Renal cortical epithelial cell (primary cell): ENCODE data around the gene TCF7L1. TPM values are rescaled to one million over a fixed set of nuclear protein-coding genes. Genes with fewer than 3 reads are reported as not detected.

ENCODE experiments used
- DNase-seq: peaks from one replicate; pipeline ENCODE4 v3.0.0-alpha.2; 2011; ENCODE audit warnings: low read depth
- total RNA-seq: library from RNA; depleted of rRNA; stranded (reverse); fragments of >200 nt; gene quantifications from 2 replicates; pipeline ENCODE4 v1.2.3, GENCODE V29; 2014

TCF7L1 gene
- total RNA-seq, 1 donor from 2014 or later = 1.4 TPM

DNA sequence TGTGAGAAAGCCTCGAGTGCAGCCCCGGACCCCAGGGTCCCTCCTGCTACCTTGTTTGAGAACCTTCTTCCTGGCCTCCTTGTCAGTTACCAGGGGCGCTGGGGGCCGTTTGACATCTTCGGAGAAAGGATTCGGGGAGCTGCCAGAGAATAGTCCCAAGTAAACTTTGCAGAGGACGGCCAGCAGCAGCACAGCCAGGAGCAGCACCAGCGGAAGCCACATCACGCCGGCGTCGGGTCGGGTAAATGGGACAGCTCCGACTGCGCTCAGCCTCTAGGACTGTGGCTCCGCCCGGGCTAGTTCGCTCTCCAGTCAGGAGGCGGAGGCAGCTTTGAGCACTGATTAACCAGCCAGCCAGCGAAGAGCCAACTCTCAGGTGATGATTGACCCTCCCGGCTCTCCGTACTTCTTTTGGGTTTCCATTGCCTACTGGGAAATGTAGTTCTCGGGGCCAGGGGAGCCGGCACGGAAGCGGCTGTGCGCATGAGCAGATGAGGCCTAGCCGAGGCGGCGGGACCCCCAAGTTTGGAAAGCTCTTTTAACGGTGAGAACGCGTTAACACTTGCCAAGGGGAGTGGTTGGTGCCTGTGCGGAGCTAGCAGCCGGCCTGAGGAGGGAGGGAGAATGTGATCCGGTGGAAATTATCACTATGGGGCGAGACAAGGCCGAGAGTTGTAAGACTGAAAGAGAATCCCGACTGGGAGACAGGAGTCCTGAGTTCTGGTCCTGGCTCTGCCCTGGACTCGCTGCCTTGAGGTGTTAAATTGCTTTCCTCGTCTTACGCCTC lies 221.3 kb downstream of the TCF7L1 start, which contains the start of the genes ELMOD3 and RETSAT:
TSS of gene ELMOD3 (plus strand) at position 484 of the 787 bp plus-strand sequence. CDS start 2,430 bp downstream, outside the sequence.
TSS of gene RETSAT (minus strand) at position 243 of the 787 bp plus-strand sequence. CDS start at position 222, 21 bp downstream.
- DNase-seq = peak; percentile 98

DNA sequence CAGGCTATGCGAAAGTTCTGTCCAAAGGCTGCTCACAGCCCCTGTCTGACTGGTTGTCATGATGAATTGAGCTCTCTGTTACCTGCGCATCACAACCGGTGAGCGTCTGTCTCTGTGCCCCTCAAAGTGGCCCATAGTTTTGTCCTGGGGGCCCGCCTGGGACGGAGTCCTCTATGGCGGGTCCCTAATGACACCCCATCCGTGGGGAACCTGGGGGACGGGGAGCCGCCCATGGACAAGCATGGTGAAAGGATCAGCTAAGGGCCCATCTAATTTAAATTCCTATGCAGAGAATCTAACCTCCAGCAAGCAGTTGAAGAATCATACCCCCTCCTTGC lies 221.8 kb downstream of the TCF7L1 start:
- DNase-seq = no peak

DNA sequence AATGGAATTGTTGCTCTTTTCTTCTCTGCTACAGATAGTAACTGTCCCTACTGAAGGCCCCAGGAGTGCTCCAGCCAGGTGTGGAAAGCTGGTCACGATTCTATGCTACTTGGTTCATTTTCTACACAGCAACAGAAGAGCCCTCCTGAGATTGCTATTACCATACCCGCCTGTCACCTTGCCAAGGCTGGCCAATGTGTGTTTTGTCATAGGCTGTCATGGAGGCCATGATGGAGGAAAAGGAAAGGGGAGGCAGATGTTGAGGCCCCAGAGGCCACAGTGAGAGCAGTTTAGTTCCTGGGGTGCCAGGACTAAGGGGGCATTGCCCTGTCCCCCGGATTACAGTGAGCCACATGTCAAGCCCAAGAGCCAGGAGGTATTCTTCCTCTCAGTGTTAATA lies 222.3 kb downstream of the TCF7L1 start:
- no peak for DNase-seq

GRCh38 chr2:85356186-85356585 lies 223.0 kb downstream of the TCF7L1 start:
- DNase-seq = no peak

DNA sequence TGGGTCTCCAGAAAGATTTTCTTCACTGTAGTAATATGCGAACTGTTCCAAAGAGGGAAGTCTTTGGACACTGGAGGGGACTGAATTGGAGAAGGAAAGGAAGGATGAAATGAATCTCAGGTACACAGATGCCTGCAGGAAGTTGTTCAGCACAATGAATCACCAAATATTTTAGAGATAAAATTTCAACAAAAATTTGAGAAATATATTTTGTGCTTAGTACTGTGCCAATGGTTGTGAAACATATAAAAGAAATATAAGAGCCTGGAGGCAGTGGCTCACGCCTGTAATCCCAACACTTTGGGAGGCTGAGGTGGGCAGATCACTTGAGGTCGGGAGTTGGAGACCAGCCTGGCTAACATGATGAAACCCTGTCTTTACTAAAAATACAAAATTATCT lies 224.5 kb downstream of the TCF7L1 start:
- DNase-seq = no peak

Other genes starting within 250 kb of the TCF7L1 start
- 4,859 and 12,113 TPM in 2 replicates for gene TMSB10, start 227.7 kb upstream of the TCF7L1 start, total RNA-seq
- gene KCMF1, start 162.2 kb upstream of the TCF7L1 start, total RNA-seq = 95.9 and 109 TPM in 2 replicates
- 79.7 and 208 TPM in 2 replicates for gene TGOLN2, start 194.6 kb downstream of the TCF7L1 start, total RNA-seq
- 79.7 and 91.5 TPM in 2 replicates for gene RETSAT, start 221.1 kb downstream of the TCF7L1 start, total RNA-seq
- 17.5 and 18.6 TPM in 2 replicates for gene ELMOD3, start 221.4 kb downstream of the TCF7L1 start, total RNA-seq